ENCODE data around the gene SUZ12.
"Not testable (repeated sequence)": the region's sequence is repeated elsewhere in the genome, so short reads cannot be mapped to it uniquely, and the experiment has no call there.

DNA sequence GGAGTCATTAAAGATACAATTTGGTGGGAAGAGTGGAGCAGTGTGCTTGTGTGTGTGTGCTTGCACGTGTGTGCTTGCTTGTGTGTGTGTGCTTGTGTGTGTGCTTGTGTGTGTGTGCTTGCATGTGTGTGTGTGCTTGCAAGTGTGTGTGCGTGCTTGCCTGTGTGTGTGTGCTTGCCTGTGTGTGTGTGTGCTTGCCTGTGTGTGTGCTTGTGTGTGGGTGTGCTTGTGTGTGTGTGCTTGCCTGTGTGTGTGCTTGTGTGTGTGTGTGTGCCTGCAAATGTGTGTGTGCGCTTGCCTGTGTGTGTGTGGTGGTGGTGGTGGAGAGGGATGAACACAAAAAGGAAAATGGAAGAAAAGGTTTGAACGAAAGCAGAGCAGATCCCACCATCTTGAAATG lies 90.5 kb downstream of the SUZ12 start:
- TF ChIP-seq ZNF302 (CRISPR knock-in tag; IDR thresholded peaks at IDR 0.05); CTCF (IDR thresholded peaks at IDR 0.05); RARB (CRISPR knock-in tag; IDR thresholded peaks at IDR 0.05); JUNB (IDR thresholded peaks at IDR 0.05); PHF8 (IDR thresholded peaks at IDR 0.05; ENCODE audit: borderline replicate concordance, low read depth); GATA3 (IDR thresholded peaks at IDR 0.05; ENCODE audit: borderline replicate concordance); BHLHE40 (IDR thresholded peaks at IDR 0.05; ENCODE audit: low read depth, low read length); POLR2A (IDR thresholded peaks at IDR 0.05; ENCODE audit: low read length); RAD21 (conservative IDR thresholded peaks at IDR 0.05 in 1 of 2, IDR thresholded peaks at IDR 0.05 in 1 of 2); PBX3 (IDR thresholded peaks at IDR 0.05); RCOR1 (IDR thresholded peaks at IDR 0.05; ENCODE audit: low read depth, low read length); REST (IDR thresholded peaks at IDR 0.05); HOXA7 (CRISPR knock-in tag; IDR thresholded peaks at IDR 0.05): not testable (repeated sequence)
- TF ChIP-seq, protein P1, sequence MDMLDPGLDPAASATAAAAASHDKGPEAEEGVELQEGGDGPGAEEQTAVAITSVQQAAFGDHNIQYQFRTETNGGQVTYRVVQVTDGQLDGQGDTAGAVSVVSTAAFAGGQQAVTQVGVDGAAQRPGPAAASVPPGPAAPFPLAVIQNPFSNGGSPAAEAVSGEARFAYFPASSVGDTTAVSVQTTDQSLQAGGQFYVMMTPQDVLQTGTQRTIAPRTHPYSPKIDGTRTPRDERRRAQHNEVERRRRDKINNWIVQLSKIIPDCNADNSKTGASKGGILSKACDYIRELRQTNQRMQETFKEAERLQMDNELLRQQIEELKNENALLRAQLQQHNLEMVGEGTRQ (IDR thresholded peaks at IDR 0.05): not testable (repeated sequence)

All from A549 (cell line).